PFSK-1 (cell line): ENCODE data around the gene MIAT.

Experiments used
- FOXP2 ChIP-seq: optimal IDR thresholded peaks from 2 replicates; pipeline ENCODE3; 2011; ENCODE audit warnings: borderline replicate concordance, control low read depth, inconsistent platforms; ENCODE audit not compliant: insufficient read depth; ENCODE audit errors: extremely low read length, extremely low read depth
- POLR2AphosphoS5 ChIP-seq: IDR thresholded peaks from 2 replicates; pipeline ENCODE4 v1.6.1; 2012; ENCODE audit warnings: low read depth, mild to moderate bottlenecking, control low read depth, low read length, moderate library complexity
- SIN3A ChIP-seq: IDR thresholded peaks from 2 replicates; pipeline ENCODE4 v1.6.1; 2012; ENCODE audit warnings: mild to moderate bottlenecking, low read length, moderate library complexity, borderline replicate concordance; ENCODE audit not compliant: insufficient read depth
- TAF1 ChIP-seq: IDR thresholded peaks from 2 replicates; pipeline ENCODE4 v1.6.1; 2012; ENCODE audit warnings: low read length, control low read depth, borderline replicate concordance; ENCODE audit not compliant: insufficient read depth
- TF ChIP-seq, protein P1 (sequence below), 2 experiments: IDR thresholded peaks; 2 replicates each; pipeline versions ENCODE4 v1.6.1 to v1.8.0; 2011 to 2012; ENCODE audit warnings: low read depth in 2 of 2, low read length in 2 of 2, control low read depth in 1 of 2, inconsistent platforms in 1 of 2, mild to moderate bottlenecking in 1 of 2, moderate library complexity in 1 of 2; ENCODE audit not compliant: insufficient read depth in 1 of 2

DNA sequence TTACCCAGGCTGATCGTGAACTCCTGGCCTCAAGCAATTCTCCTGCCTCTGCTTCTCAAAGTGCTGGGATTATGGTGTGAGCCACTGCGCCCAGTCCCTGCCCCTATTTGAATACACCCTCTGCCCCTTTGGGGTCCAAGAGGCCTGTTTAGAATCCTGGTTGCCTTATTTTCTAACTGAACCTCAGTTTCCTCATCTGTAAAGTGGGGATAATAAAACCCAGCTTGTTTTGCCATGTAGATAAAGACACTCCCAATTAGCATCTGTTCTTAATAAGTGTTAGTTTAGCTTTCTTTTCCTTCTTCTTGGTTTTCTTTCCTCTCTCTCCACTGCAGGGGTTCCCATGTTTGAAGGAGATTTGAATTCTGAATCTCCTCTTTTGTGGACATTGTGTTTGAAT, 4.8 kb downstream of the MIAT start:
- TF ChIP-seq POLR2AphosphoS5, result no peak
- no peak for TF ChIP-seq TAF1
- no peak for TF ChIP-seq SIN3A
- TF ChIP-seq, protein P1, sequence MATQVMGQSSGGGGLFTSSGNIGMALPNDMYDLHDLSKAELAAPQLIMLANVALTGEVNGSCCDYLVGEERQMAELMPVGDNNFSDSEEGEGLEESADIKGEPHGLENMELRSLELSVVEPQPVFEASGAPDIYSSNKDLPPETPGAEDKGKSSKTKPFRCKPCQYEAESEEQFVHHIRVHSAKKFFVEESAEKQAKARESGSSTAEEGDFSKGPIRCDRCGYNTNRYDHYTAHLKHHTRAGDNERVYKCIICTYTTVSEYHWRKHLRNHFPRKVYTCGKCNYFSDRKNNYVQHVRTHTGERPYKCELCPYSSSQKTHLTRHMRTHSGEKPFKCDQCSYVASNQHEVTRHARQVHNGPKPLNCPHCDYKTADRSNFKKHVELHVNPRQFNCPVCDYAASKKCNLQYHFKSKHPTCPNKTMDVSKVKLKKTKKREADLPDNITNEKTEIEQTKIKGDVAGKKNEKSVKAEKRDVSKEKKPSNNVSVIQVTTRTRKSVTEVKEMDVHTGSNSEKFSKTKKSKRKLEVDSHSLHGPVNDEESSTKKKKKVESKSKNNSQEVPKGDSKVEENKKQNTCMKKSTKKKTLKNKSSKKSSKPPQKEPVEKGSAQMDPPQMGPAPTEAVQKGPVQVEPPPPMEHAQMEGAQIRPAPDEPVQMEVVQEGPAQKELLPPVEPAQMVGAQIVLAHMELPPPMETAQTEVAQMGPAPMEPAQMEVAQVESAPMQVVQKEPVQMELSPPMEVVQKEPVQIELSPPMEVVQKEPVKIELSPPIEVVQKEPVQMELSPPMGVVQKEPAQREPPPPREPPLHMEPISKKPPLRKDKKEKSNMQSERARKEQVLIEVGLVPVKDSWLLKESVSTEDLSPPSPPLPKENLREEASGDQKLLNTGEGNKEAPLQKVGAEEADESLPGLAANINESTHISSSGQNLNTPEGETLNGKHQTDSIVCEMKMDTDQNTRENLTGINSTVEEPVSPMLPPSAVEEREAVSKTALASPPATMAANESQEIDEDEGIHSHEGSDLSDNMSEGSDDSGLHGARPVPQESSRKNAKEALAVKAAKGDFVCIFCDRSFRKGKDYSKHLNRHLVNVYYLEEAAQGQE (IDR thresholded peaks at IDR 0.05; ENCODE audit: insufficient read depth in 1 of 2, low read depth in 2 of 2, low read length in 2 of 2), result no peak
- TF ChIP-seq FOXP2, result no peak
